Neural progenitor cell (in vitro differentiated cells): Measurements from ENCODE around the gene GOLGA6D.
"Not testable (repeated sequence)": the region's sequence is repeated elsewhere in the genome, so short reads cannot be mapped to it uniquely, and the experiment has no call there.

ENCODE experiments used
- EZH2 ChIP-seq: fragments of 200-600 bp; sonication (generic); IDR thresholded peaks from 2 replicates; pipeline ENCODE4 v1.6.1; 2017; ENCODE audit warnings: antibody characterized with exemption, mild to moderate bottlenecking, moderate library complexity
- TF ChIP-seq, protein P1 (sequence below): fragments of 200-600 bp; sonication (generic); IDR thresholded peaks from 2 replicates; pipeline ENCODE4 v1.5.1; 2017; ENCODE audit warnings: antibody characterized with exemption, mild to moderate bottlenecking

DNA sequence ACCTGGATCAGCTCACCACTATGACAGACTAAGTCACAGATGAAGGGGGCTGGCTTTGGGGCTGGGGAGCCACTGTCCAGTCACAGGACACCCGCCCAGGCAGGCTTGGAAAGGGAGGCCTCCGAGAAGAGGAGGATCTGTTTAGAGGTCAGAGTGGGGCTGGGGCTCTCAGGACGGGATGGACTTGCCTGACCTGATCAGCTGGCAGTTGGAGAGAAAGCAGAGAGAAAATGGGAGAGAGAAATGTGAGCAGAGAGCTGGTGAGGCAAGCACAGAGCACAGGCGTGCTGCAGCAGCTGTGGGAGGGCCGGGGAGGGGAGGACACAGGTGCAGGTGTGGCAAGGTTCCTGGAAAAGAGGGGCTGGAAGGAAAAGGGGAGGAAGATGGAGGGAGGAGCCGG lies 17.4 kb downstream of the GOLGA6D start:
- TF ChIP-seq, protein P1, sequence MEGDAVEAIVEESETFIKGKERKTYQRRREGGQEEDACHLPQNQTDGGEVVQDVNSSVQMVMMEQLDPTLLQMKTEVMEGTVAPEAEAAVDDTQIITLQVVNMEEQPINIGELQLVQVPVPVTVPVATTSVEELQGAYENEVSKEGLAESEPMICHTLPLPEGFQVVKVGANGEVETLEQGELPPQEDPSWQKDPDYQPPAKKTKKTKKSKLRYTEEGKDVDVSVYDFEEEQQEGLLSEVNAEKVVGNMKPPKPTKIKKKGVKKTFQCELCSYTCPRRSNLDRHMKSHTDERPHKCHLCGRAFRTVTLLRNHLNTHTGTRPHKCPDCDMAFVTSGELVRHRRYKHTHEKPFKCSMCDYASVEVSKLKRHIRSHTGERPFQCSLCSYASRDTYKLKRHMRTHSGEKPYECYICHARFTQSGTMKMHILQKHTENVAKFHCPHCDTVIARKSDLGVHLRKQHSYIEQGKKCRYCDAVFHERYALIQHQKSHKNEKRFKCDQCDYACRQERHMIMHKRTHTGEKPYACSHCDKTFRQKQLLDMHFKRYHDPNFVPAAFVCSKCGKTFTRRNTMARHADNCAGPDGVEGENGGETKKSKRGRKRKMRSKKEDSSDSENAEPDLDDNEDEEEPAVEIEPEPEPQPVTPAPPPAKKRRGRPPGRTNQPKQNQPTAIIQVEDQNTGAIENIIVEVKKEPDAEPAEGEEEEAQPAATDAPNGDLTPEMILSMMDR = not testable (repeated sequence)
- not testable (repeated sequence) for TF ChIP-seq EZH2
